Spleen (tissue), 11 donors: ENCODE data around the gene RNF187. TPM values are rescaled to one million over a fixed set of nuclear protein-coding genes. Genes with fewer than 3 reads are reported as not detected.

Experiments
- DNase-seq: peaks from one replicate; pipeline ENCODE4 v3.0.0-alpha.2; 2020
- H3K27ac ChIP-seq, 8 donors: fragments of 200-600 bp; sonication (generic) in 7 of 8; 1 replicate in 4 of 8; 2 replicates in 4 of 8; pipeline versions ENCODE4 v1.5.0 to v1.8.0; 2016 to 2021; ENCODE audit warnings: inconsistent platforms in 4 of 8, mild to moderate bottlenecking in 4 of 8, moderate library complexity in 1 of 8
- H3K27me3 ChIP-seq, 7 donors: fragments of 200-600 bp; sonication (generic) in 6 of 7; replicated peaks in 1 of 7; 1 replicate in 4 of 7; 2 replicates in 3 of 7; pipeline versions ENCODE4 v1.5.0 to v1.8.0; 2016 to 2021; ENCODE audit warnings: inconsistent platforms in 3 of 7, mild to moderate bottlenecking in 1 of 7
- H3K36me3 ChIP-seq, 6 donors: fragments of 200-600 bp; sonication (generic) in 5 of 6; 1 replicate in 4 of 6; 2 replicates in 2 of 6; pipeline versions ENCODE4 v1.5.0 to v1.8.0; 2016 to 2021; ENCODE audit warnings: inconsistent platforms in 2 of 6
- H3K4me1 ChIP-seq, 6 donors: fragments of 200-600 bp; sonication (generic) in 5 of 6; 1 replicate in 3 of 6; 2 replicates in 3 of 6; pipeline versions ENCODE4 v1.5.0 to v1.8.0; 2016 to 2021; ENCODE audit warnings: inconsistent platforms in 3 of 6
- H3K4me3 ChIP-seq, 8 donors: fragments of 200-600 bp; sonication (generic) in 7 of 8; 1 replicate in 4 of 8; 2 replicates in 4 of 8; pipeline versions ENCODE4 v1.5.0 to v1.8.0; 2016 to 2021; ENCODE audit warnings: inconsistent platforms in 4 of 8, mild to moderate bottlenecking in 4 of 8, moderate library complexity in 2 of 8
- H3K9me3 ChIP-seq, 8 donors: fragments of 200-600 bp; sonication (generic) in 7 of 8; 1 replicate in 4 of 8; 2 replicates in 4 of 8; pipeline versions ENCODE4 v1.5.0 to v1.8.0; 2016 to 2021; ENCODE audit warnings: inconsistent platforms in 4 of 8
- POLR2A ChIP-seq, 3 donors: fragments of 450-650 bp; IDR thresholded peaks; one replicate each; pipeline ENCODE4 v1.5.1; 2017; ENCODE audit warnings: antibody characterized with exemption in 3 of 3, mild to moderate bottlenecking in 1 of 3
- POLR2AphosphoS5 ChIP-seq, 3 donors: sonication (generic); formaldehyde crosslinking; IDR thresholded peaks; one replicate each; pipeline ENCODE4 v1.5.1; 2017; ENCODE audit warnings: antibody characterized with exemption in 3 of 3
- WGBS, 5 donors: extraction: QIAGEN DNeasy Blood & Tissue Kit in 3 of 5; methylation state at CpG; one replicate each; pipeline versions ENCODE4 v1.1.5 to v1.1.7; 2013 to 2018; 5-methylcytosine and 5-hydroxymethylcytosine counted together
- intact Hi-C: fragments of 100-400 bp; cut with DNase I; formaldehyde crosslinking; loops from one replicate; pipeline ENCODE4 v1.15.0; 2023; ENCODE audit warnings: low total_unique reads
- polyA plus RNA-seq, 3 donors: library from polyadenylated mRNA; stranded (reverse); fragments of 200-250 nt; gene quantifications; one replicate each; pipeline ENCODE4 v1.2.1, GENCODE V29; 2013
- total RNA-seq, 7 donors: library from RNA; depleted of rRNA in 3 of 7; stranded (reverse); fragments of >200 nt in 3 of 7; fragmentation: NEBNext Ultra II Directional in 4 of 7; extraction: Animal tissue kit (Norgen Biotek cat#: 25700) in 4 of 7; gene quantifications; one replicate each; pipeline versions ENCODE4 v1.1.0 to v1.2.1, GENCODE V29; 2016 to 2021
- TF ChIP-seq, protein P1 (sequence below), 11 experiments: fragments of 200-600 bp in 7 of 11; fragments of 450-650 bp in 4 of 11; sonication (generic) in 4 of 11; IDR thresholded peaks in 8 of 11; conservative IDR thresholded peaks in 3 of 11; 1 replicate in 7 of 11; 2 replicates in 4 of 11; pipeline versions ENCODE4 v1.4.0 to v1.8.0; 2016 to 2021; ENCODE audit warnings: antibody characterized with exemption in 11 of 11, inconsistent platforms in 4 of 11, mild to moderate bottlenecking in 1 of 11
- donor health status: healthy with polysubstance abuse.
- donor health status: DM: no; HTN: no; CAD: no; lungs with moderate emphysema.
- donor health status: DM: no; HTN: no; CAD: no.
- donor health status: Bipolar disorder and iron deficiency.
- donor health status: healthy.
- donor health status: DM: no; HTN: no; CAD: no.
- donor health status: DM: yes; HTN: yes; CAD: no.

The RNF187 gene
- total and polyA plus RNA-seq, 10 donors: 21.4 to 118 (median 60.4) TPM

DNA sequence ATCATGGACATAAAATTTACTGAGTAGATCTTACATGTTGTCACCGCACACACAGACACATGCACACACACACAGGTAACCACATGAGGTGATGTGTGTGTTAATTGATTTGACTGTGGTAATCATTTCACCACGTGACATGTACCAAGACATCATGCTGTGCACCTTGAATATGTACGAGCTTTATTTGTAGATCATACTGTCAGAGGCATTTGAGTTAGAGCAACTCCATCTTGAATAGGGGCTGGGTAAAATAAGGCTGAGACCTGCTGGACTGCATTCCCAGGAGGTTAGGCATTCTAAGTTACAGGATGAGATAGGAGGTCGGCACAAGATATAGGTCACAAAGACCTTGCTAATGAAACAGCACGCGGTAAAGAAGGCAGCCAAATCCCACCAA is 38.8 kb upstream of the RNF187 start:
- Histone ChIP-seq H3K27ac (no peak overlapping the region), H3K4me3 (no peak overlapping the region), H3K36me3 (peaks cover 0 to 5% (median 0%) of the 10 kb centered on the region in 6 donors), H3K9me3 (no peaks in the 10 kb centered on the region), H3K4me1 (peaks cover 0 to 24% (median 15%) of the 10 kb centered on the region in 6 donors), H3K27me3 (peaks cover 0 to 41% (median 18%) of the 10 kb centered on the region in 7 donors)
- intact Hi-C loops: no loop called here
- WGBS, 5 donors: 87 to 96% (median 89%) methylated on average over 6 of the region's 6 CpGs
- TF ChIP-seq POLR2AphosphoS5 (IDR thresholded peaks at IDR 0.05) (no peak), POLR2A (IDR thresholded peaks at IDR 0.05) (no peak)
- TF ChIP-seq, protein P1, sequence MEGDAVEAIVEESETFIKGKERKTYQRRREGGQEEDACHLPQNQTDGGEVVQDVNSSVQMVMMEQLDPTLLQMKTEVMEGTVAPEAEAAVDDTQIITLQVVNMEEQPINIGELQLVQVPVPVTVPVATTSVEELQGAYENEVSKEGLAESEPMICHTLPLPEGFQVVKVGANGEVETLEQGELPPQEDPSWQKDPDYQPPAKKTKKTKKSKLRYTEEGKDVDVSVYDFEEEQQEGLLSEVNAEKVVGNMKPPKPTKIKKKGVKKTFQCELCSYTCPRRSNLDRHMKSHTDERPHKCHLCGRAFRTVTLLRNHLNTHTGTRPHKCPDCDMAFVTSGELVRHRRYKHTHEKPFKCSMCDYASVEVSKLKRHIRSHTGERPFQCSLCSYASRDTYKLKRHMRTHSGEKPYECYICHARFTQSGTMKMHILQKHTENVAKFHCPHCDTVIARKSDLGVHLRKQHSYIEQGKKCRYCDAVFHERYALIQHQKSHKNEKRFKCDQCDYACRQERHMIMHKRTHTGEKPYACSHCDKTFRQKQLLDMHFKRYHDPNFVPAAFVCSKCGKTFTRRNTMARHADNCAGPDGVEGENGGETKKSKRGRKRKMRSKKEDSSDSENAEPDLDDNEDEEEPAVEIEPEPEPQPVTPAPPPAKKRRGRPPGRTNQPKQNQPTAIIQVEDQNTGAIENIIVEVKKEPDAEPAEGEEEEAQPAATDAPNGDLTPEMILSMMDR (IDR thresholded peaks at IDR 0.05 in 8 of 11, conservative IDR thresholded peaks at IDR 0.05 in 3 of 11): no peak
- DNase-seq: no peak

- Histone ChIP-seq H3K4me3 (no peak overlapping the region), H3K9me3 (no peaks in the 10 kb centered on the region), H3K27ac (no peak overlapping the region), H3K27me3 (peaks cover 0 to 24% (median 14%) of the 10 kb centered on the region in 7 donors), H3K4me1 (peaks cover 0 to 26% (median 16%) of the 10 kb centered on the region in 6 donors), H3K36me3 (peaks cover 0 to 8% (median 0%) of the 10 kb centered on the region in 6 donors)
- TF ChIP-seq, protein P1 (IDR thresholded peaks at IDR 0.05 in 8 of 11, conservative IDR thresholded peaks at IDR 0.05 in 3 of 11): no peak
- TF ChIP-seq POLR2AphosphoS5 (IDR thresholded peaks at IDR 0.05) (no peak), POLR2A (IDR thresholded peaks at IDR 0.05) (no peak)
- DNase-seq: no peak
- 86 to 96% (median 89%) methylated on average over 11 of the region's 11 CpGs for WGBS, 5 donors
- intact Hi-C loops: no loop called here
Measured at GRCh38 chr1:228450200-228450599, 37.0 kb upstream of the RNF187 start.

DNA sequence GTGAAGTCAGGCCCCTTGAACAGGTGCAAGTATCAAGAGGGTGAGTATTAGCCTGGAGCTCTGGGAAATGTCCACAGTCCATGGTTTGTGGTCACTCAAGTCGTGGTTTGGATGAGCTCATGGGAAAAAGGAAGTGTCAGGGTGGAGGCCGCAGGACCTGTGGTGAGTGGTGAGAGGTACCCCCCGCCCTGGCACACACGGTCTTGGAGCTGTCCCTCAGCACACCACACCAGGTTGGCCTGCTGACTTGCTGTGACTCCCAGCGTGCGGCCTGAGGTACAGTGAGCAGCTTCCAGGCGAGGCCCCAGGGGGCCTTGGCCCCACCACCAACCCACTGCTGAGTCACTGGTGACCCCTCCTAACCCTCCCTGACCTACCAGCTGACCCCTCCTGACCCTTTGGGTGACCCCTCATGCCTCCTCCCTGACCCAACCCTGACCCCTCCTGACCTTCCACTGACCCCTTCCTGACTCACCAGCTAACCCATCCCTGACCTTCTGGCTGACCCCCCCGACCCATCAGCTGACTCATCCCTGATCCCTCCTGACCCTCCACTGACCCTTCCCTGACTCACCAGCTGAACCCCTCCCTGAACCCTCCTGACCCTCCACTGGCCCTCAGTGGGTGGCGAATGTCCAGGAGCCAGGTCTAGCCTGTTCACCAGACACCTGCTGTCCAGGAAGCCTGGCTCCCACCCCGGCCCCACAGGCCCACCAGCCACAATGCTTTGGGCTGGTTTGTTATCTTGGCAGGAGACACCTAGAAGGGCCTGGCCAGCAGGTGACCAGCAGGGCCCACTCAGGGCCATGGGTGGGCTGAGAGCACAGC is 34.8 kb upstream of the RNF187 start:
- 67 to 90% (median 76%) methylated on average over 5 to 10 of the region's 10 CpGs for WGBS, 5 donors
- intact Hi-C loops: no loop called here
- no peak for DNase-seq
- H3K4me3 ChIP-seq: no peak overlapping the region
- H3K4me1 ChIP-seq: peaks cover 9 to 35% (median 24%) of the 10 kb centered on the region in 6 donors
- H3K36me3 ChIP-seq: peaks cover 0 to 8% (median 0%) of the 10 kb centered on the region in 6 donors
- no peak overlapping the region for H3K27ac ChIP-seq
- H3K27me3 ChIP-seq: peaks cover 0 to 12% (median 0%) of the 10 kb centered on the region in 7 donors
- TF ChIP-seq, protein P1 (IDR thresholded peaks at IDR 0.05 in 8 of 11, conservative IDR thresholded peaks at IDR 0.05 in 3 of 11): no peak
- no peak for TF ChIP-seq POLR2A (IDR thresholded peaks at IDR 0.05)
- no peak for TF ChIP-seq POLR2AphosphoS5 (IDR thresholded peaks at IDR 0.05)
- no peaks in the 10 kb centered on the region for H3K9me3 ChIP-seq

DNA sequence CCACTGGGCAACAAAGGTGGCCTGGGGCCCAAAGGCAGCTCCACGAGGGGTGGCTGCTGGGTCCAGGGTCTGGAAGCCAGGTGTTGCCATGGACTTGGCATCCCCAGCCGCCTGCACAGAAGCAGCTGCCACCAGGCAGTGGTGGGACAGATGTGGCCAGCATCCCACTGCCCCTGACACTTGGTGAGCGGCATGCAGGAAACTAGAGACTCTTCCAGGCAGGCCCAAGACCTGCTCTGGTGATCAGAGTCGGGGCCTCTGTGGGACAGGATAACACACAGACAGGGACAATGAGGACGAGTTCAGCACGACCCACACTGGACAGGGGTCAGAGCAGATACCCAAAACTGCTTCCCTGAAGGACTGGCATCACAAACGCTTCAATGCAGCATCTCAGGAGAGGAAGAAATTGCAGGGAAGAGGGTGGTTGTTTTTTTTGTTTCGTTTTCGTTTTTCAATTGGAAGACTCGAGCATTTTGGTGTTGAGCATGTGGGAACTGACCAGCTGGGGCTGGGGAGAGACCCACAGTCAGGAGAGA is 34.1 kb upstream of the RNF187 start:
- H3K9me3 ChIP-seq: no peaks in the 10 kb centered on the region
- intact Hi-C loops: no loop called here
- 73 to 93% (median 80%) methylated on average over 7 to 10 of the region's 10 CpGs for WGBS, 5 donors
- no peak overlapping the region for H3K27ac ChIP-seq
- TF ChIP-seq POLR2A (IDR thresholded peaks at IDR 0.05) (no peak), POLR2AphosphoS5 (IDR thresholded peaks at IDR 0.05) (no peak)
- TF ChIP-seq, protein P1 (IDR thresholded peaks at IDR 0.05 in 8 of 11, conservative IDR thresholded peaks at IDR 0.05 in 3 of 11): no peak
- H3K4me1 ChIP-seq: peaks cover 9 to 41% (median 27%) of the 10 kb centered on the region in 6 donors
- no peak for DNase-seq
- H3K4me3 ChIP-seq: no peak overlapping the region
- peaks cover 0 to 8% (median 0%) of the 10 kb centered on the region in 6 donors for H3K36me3 ChIP-seq
- H3K27me3 ChIP-seq: peaks cover 0 to 16% (median 0%) of the 10 kb centered on the region in 7 donors
